Stimulated activated CD4-positive, alpha-beta T cell treated with anti-CD3 and anti-CD28 coated beads, Interleukin-15, amount 100 ng/mL, for 24 hours (primary cell): ENCODE results near the gene SPATC1L.

ENCODE experiments used
- DNase-seq: peaks from one replicate; pipeline ENCODE4 v3.0.0-alpha.2; 2020

Gene SPATC1L

GRCh38 chr21:46129846-46130651 is 54.2 kb downstream of the SPATC1L start:
- DNase-seq, result no peak

- DNase-seq, result no peak
Observed at GRCh38 chr21:46128933-46129571, 55.2 kb downstream of the SPATC1L start.

- DNase-seq, result no peak
Observed at GRCh38 chr21:46128106-46128932, 55.9 kb downstream of the SPATC1L start.

GRCh38 chr21:46127239-46128105 is 56.8 kb downstream of the SPATC1L start:
- DNase-seq, result no peak

- DNase-seq, result peak; percentile 0
Observed at GRCh38 chr21:46126309-46127238, 57.7 kb downstream of the SPATC1L start.

GRCh38 chr21:46125846-46126301 is 58.4 kb downstream of the SPATC1L start:
- DNase-seq, result peak; percentile 0

- peak; percentile 1 for DNase-seq
Observed at GRCh38 chr21:46124926-46125845, 59.1 kb downstream of the SPATC1L start.

- peak; percentile 0 for DNase-seq
Observed at GRCh38 chr21:46124083-46124925, 60.0 kb downstream of the SPATC1L start.

- DNase-seq, result peak; percentile 0
Observed at GRCh38 chr21:46122758-46123683, 61.2 kb downstream of the SPATC1L start.

GRCh38 chr21:46122237-46122671 is 62.0 kb downstream of the SPATC1L start:
- peak; percentile 0 for DNase-seq

- DNase-seq, result peak; percentile 1
Observed at GRCh38 chr21:46121286-46122221, 62.7 kb downstream of the SPATC1L start.

GRCh38 chr21:46120301-46121285 is 63.7 kb downstream of the SPATC1L start:
- DNase-seq, result peak; percentile 0

GRCh38 chr21:46119637-46120271 is 64.5 kb downstream of the SPATC1L start:
- peak; percentile 0 for DNase-seq

GRCh38 chr21:46119144-46119636 is 65.1 kb downstream of the SPATC1L start:
- DNase-seq, result peak; percentile 1
